Measurements from ENCODE around the gene OR2T27. TPM values are rescaled to one million over a fixed set of nuclear protein-coding genes. Genes with fewer than 3 reads are reported as not detected.

OR2T27 gene
- total RNA-seq, 1 donor from 2014 or later, result not detected

GRCh38 chr1:248613742-248614141 lies 41.6 kb downstream of the OR2T27 start:
- DNase-seq (ENCODE audit: low spot score in 2 of 2, unreplicated experiment in 2 of 2), result no peak
- Mint-ChIP-seq H3K27ac (no peak overlapping the region), H3K36me3 (no peaks in the 10 kb centered on the region), H3K4me1 (no peaks in the 10 kb centered on the region), H3K4me3 (no peak overlapping the region), H3K9me3 (peaks cover 76% of the 10 kb centered on the region), H3K27me3 (ENCODE audit: low read depth) (no peaks in the 10 kb centered on the region)
- no peak for TF ChIP-seq CTCF (IDR thresholded peaks at IDR 0.05; ENCODE audit: unreplicated experiment)

GRCh38 chr1:248611883-248612414 lies 43.4 kb downstream of the OR2T27 start:
- H3K27ac Mint-ChIP-seq, result no peak overlapping the region
- no peaks in the 10 kb centered on the region for H3K27me3 Mint-ChIP-seq (ENCODE audit: low read depth)
- no peaks in the 10 kb centered on the region for H3K4me1 Mint-ChIP-seq
- no peaks in the 10 kb centered on the region for H3K36me3 Mint-ChIP-seq
- no peak for DNase-seq (ENCODE audit: low spot score in 2 of 2, unreplicated experiment in 2 of 2)
- no peak overlapping the region for H3K4me3 Mint-ChIP-seq
- no peak for TF ChIP-seq CTCF (IDR thresholded peaks at IDR 0.05; ENCODE audit: unreplicated experiment)
- peaks cover 79% of the 10 kb centered on the region for H3K9me3 Mint-ChIP-seq

GRCh38 chr1:248610301-248610700 lies 45.0 kb downstream of the OR2T27 start:
- no peak overlapping the region for H3K4me3 Mint-ChIP-seq
- no peaks in the 10 kb centered on the region for H3K36me3 Mint-ChIP-seq
- no peaks in the 10 kb centered on the region for H3K27me3 Mint-ChIP-seq (ENCODE audit: low read depth)
- TF ChIP-seq CTCF (IDR thresholded peaks at IDR 0.05; ENCODE audit: unreplicated experiment), result no peak
- H3K9me3 Mint-ChIP-seq, result peaks cover 79% of the 10 kb centered on the region
- DNase-seq (ENCODE audit: low spot score in 2 of 2, unreplicated experiment in 2 of 2), result no peak
- no peaks in the 10 kb centered on the region for H3K4me1 Mint-ChIP-seq
- H3K27ac Mint-ChIP-seq, result no peak overlapping the region

Other genes starting within 250 kb of the OR2T27 start
- not detected in 3 replicates for gene OR2T2, start 209.9 kb downstream of the OR2T27 start, total RNA-seq
- gene OR2T3, start 182.2 kb downstream of the OR2T27 start, total RNA-seq, result not detected in 3 replicates
- not detected in 3 replicates for gene OR2T5, start 166.9 kb downstream of the OR2T27 start, total RNA-seq
- 0.04 TPM in 1 of 3 replicates, not detected in the others for gene OR2G6, start 147.5 kb downstream of the OR2T27 start, total RNA-seq
- gene OR2T29, start 92.8 kb downstream of the OR2T27 start, total RNA-seq, result not detected in 3 replicates
- not detected in 3 replicates for gene OR2T34, start 80.8 kb downstream of the OR2T27 start, total RNA-seq
- gene OR2T10, start 57.8 kb downstream of the OR2T27 start, total RNA-seq, result not detected in 3 replicates
- gene OR2T11, start 20.4 kb downstream of the OR2T27 start, total RNA-seq, result not detected in 3 replicates
- gene OR2T35, start 10.2 kb downstream of the OR2T27 start, total RNA-seq, result not detected in 3 replicates
- gene OR14I1, start 47.2 kb upstream of the OR2T27 start, total RNA-seq, result not detected in 3 replicates
- gene LYPD8, start 100.2 kb upstream of the OR2T27 start, total RNA-seq, result not detected in 3 replicates
- gene SH3BP5L, start 170.4 kb upstream of the OR2T27 start, total RNA-seq, result 24.9 to 26.9 TPM (median 26.2 TPM) in 3 replicates
- gene ZNF672, start 182.7 kb upstream of the OR2T27 start, total RNA-seq, result 36.1 to 40.9 TPM (median 38.2 TPM) in 3 replicates
- 78.9 to 84.2 TPM (median 80.1 TPM) in 3 replicates for gene ZNF692, start 203.6 kb upstream of the OR2T27 start, total RNA-seq

All from mesothelial cell of epicardium (in vitro differentiated cells).